ACC112 (cell line): ENCODE measurements around the gene ATRNL1.

Experiments
- H2AFZ ChIP-seq: fragments of 200-600 bp; sonication (generic); one replicate; pipeline ENCODE4 v1.6.0; 2017; ENCODE audit warnings: antibody characterized with exemption, low read length; ENCODE audit not compliant: unreplicated experiment
- H3K27ac ChIP-seq: fragments of 200-600 bp; sonication (generic); 2 replicates; pipeline ENCODE4 v1.5.1; 2014; ENCODE audit warnings: low read depth, mild to moderate bottlenecking, antibody characterized with exemption, low read length, moderate library complexity
- H3K27me3 ChIP-seq: fragments of 200-600 bp; sonication (generic); 2 replicates; pipeline ENCODE4 v1.6.1; 2014; ENCODE audit warnings: mild to moderate bottlenecking, antibody characterized with exemption, low read length, moderate library complexity, mixed read lengths; ENCODE audit not compliant: insufficient read depth
- H3K36me3 ChIP-seq: fragments of 200-600 bp; sonication (generic); 2 replicates; pipeline ENCODE4 v1.6.1; 2016; ENCODE audit warnings: mild to moderate bottlenecking, antibody characterized with exemption, low read length, moderate library complexity, mixed read lengths; ENCODE audit not compliant: insufficient read depth
- H3K4me1 ChIP-seq: fragments of 200-600 bp; sonication (generic); one replicate; pipeline ENCODE4 v1.6.1; 2016; ENCODE audit warnings: low read length, mixed read lengths; ENCODE audit not compliant: insufficient read depth, unreplicated experiment, control insufficient read depth
- H3K4me3 ChIP-seq: fragments of 200-600 bp; sonication (generic); 2 replicates; pipeline ENCODE4 v1.5.1; 2014; ENCODE audit warnings: mild to moderate bottlenecking, low read depth, low read length
- H3K79me2 ChIP-seq: fragments of 200-600 bp; sonication (generic); one replicate; pipeline ENCODE4 v1.6.0; 2016; ENCODE audit warnings: low read length; ENCODE audit not compliant: control insufficient read depth, unreplicated experiment, insufficient read depth

Gene ATRNL1

DNA sequence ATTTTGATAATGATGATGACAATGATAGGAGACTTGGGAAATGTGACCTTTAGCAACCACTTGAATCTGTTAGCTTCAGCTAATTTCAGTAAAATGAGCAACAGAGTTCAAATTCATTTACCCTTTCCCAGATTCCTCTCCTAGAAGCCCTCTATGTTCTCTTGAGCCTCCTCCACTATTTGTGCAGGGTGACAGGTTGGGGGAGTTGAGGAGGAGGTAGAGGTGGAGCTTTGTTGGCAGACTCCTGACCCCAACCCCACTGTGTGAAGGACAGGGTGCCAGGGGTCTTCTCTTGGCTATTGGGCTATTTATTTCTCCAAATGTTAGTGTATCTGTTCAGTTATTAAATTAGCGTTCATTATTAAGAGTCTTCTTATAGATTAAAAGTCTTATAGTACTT, 757.5 kb downstream of the ATRNL1 start:
- H3K4me1 ChIP-seq = peaks cover 15% of the 10 kb centered on the region
- no peaks in the 10 kb centered on the region for H3K27me3 ChIP-seq
- no peak overlapping the region for H3K4me3 ChIP-seq
- no peak overlapping the region for H3K27ac ChIP-seq
- no peaks in the 10 kb centered on the region for H3K79me2 ChIP-seq
- H2AFZ ChIP-seq = no peak overlapping the region
- H3K36me3 ChIP-seq = no peaks in the 10 kb centered on the region

DNA sequence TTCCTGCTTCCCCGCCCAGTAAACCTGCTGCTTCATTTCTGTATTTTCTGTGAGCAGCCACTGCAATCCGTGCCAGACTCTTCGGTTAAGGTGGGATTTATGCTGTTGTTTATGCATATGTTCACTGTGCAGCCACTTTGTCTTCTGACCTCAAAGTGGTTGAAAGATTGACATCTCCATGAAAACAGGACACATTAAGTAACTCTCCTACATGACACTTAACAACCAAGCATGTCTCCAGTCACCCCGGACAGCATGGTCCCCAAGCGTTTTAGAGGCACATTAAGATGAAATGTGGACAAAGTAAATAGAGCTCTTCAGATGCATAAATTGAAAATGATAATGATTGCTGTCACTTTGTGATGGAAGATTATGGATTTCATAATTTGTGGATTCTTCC, 758.5 kb downstream of the ATRNL1 start:
- H3K27me3 ChIP-seq = no peaks in the 10 kb centered on the region
- H3K79me2 ChIP-seq = no peaks in the 10 kb centered on the region
- H2AFZ ChIP-seq = no peak overlapping the region
- H3K4me1 ChIP-seq = peaks cover 15% of the 10 kb centered on the region
- no peak overlapping the region for H3K27ac ChIP-seq
- no peaks in the 10 kb centered on the region for H3K36me3 ChIP-seq
- H3K4me3 ChIP-seq = no peak overlapping the region

DNA sequence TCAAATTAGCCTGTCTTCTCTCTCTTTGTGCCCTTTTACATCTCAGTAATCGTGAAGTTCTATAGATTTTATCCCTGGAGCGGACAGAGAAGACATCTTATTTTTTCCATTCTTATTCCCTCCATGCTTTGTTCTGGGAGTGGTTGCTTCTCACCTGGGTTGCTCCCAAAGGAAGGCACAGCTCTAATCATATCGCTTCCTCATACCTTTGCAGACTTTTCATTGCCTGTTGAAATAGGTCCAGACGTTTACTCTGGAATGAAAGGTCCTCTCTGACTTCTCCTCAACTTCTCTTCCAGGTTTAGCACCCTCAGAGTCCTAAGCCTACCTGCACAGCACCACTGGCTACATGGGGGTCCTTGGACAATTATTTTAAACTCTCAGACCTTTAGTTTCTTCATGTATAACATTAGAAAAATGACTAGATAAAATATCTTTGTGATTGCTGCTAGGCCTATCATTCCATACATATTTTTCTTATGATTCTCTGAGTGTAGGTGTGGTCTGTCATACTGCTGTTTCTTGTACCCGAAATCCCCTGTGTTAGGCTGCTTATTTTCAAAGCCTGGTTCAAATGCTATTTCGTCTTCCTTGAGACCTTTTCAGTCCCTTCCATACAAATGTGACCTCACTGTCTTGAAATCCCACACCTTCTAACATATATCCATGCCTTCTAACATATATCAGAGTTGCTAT, 761.7 kb downstream of the ATRNL1 start:
- H3K4me1 ChIP-seq = peaks cover 13% of the 10 kb centered on the region
- H3K27ac ChIP-seq = no peak overlapping the region
- H3K27me3 ChIP-seq = no peaks in the 10 kb centered on the region
- H3K4me3 ChIP-seq = no peak overlapping the region
- no peaks in the 10 kb centered on the region for H3K36me3 ChIP-seq
- peak overlapping the region; percentile 81 for H2AFZ ChIP-seq
- H3K79me2 ChIP-seq = no peaks in the 10 kb centered on the region

DNA sequence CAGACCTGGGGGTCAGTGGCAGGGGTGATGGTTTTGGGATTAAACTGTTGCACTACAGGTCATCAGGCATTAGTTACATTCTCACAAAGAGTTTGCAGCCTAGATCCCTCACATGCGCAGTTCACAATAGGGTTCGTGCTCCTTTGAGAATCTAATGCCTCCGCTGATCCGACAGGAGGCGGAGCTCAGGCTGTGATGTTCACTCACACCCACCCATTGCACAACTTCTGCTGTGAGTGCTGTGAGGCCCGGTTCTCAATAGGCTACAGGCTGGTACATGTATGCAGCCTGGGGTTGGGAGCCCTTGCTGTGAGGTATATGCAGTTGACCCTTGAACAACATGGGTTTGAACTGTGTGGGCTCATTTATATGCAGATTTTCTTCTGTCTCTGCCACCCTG, 763.4 kb downstream of the ATRNL1 start:
- Histone ChIP-seq H3K79me2 (no peaks in the 10 kb centered on the region), H3K4me3 (no peak overlapping the region), H3K27ac (no peak overlapping the region), H3K36me3 (no peaks in the 10 kb centered on the region), H3K27me3 (no peaks in the 10 kb centered on the region), H2AFZ (no peak overlapping the region), H3K4me1 (peaks cover 18% of the 10 kb centered on the region)

DNA sequence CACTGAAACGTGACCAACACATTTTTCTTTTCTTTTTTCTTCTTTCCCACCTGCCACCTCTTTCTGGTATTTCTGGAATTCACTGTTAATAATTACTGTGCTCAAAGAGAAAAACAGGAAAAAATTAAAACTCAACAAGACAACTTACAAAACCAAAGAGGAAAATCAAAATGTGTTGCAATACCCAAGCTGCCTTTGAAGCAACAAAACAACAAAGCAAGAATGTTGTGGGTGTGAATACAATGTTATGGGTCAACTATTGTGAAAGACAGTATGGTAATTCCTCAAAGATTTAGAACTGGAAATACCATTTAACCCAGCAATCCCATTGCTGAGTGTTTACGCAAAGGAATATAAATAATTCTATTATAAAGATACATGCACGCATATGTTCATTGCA, 764.7 kb downstream of the ATRNL1 start:
- Histone ChIP-seq H2AFZ (no peak overlapping the region), H3K36me3 (no peaks in the 10 kb centered on the region), H3K27ac (no peak overlapping the region), H3K4me3 (no peak overlapping the region), H3K27me3 (no peaks in the 10 kb centered on the region), H3K4me1 (peaks cover 20% of the 10 kb centered on the region), H3K79me2 (no peaks in the 10 kb centered on the region)

DNA sequence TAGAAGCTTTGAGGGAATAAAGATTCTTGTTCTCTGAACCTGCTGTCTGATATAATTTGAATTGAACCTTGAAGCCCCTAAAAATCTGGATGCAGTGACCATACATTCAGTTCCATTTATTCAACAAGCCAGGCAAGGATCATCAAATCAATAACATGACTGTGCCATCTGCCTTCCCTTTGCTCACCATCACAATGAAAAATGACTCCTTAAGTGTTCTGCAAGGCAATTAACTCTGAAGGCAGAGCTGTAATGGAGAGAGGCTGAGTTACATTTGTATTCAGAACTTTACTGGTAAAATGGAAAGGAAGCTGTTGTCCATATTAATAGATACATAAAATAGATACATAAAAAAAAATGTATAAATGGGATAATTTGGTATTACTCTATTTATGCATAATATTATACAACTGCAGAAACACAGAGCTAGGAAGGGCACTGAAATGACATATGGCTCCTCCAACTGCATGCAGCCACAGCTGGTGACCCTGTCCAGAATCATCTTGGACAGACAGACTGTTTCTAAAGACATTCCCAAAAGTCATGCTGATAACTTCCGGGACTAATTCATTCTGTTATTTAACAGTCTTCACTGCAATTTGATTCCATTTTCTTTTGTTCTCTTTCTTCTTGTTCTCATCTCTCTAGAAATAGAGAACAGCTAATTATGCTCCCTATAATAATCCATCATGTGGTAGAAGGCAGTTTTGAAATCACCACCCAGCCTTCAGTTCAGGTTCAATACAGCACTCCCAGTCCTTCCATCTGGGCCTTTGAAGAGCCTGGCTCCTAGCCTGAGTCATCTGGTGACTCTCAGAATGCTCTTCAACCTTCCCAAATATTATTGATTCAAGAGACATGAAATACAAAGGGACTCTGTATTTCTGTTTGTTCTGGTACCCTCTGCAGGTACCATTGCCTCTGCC, 767.3 kb downstream of the ATRNL1 start:
- H3K27ac ChIP-seq = no peak overlapping the region
- H3K27me3 ChIP-seq = no peaks in the 10 kb centered on the region
- no peak overlapping the region for H3K4me3 ChIP-seq
- no peak overlapping the region for H2AFZ ChIP-seq
- no peaks in the 10 kb centered on the region for H3K36me3 ChIP-seq
- no peaks in the 10 kb centered on the region for H3K79me2 ChIP-seq
- H3K4me1 ChIP-seq = peaks cover 12% of the 10 kb centered on the region

DNA sequence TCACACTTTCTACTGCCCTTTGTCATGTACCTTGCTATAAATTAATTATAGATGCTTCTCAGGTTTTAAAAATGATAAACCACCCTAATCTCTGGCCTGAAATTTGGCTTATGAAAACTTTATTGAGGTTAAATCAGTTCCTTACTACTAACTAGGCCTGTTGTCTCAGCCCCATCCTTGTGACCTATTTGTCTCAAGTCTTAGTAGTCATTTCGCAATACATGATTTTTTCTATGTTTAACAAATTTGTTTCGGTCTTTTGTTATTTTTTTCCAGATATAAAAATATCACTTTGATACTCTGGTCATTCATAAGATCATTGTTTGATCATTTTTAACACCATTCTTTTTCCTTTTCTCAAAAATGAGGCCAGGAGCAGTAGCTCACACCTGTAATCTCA, 768.3 kb downstream of the ATRNL1 start:
- peak overlapping the region; percentile 45 for H3K27ac ChIP-seq

DNA sequence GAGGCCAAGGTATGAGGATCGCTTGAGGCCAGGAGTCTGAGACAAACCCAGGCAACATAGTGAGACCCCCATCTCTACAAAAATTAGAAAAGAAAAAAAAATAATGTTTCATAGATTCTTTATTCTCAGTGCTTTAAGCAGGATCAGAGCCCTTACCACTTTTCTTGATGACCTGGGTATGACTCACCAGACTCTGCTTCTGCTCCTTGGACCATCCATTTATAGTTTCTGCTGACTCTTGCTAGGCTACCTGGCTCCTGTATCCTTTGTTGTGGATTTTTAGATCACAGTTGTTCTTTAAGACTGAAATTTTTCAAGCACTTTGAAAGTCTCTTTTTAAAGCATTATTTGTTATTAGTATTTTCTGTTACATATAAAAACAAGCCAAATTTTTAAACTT, 768.7 kb downstream of the ATRNL1 start:
- Histone ChIP-seq H2AFZ (no peak overlapping the region), H3K27ac (peak overlapping the region; percentile 45), H3K79me2 (no peaks in the 10 kb centered on the region), H3K4me3 (no peak overlapping the region), H3K36me3 (no peaks in the 10 kb centered on the region), H3K4me1 (peaks cover 12% of the 10 kb centered on the region), H3K27me3 (no peaks in the 10 kb centered on the region)

More for the DNA sequence above, 768.3 kb downstream of the ATRNL1 start:
- peaks cover 12% of the 10 kb centered on the region for H3K4me1 ChIP-seq
- no peak overlapping the region for H2AFZ ChIP-seq
- H3K27me3 ChIP-seq = no peaks in the 10 kb centered on the region
- no peaks in the 10 kb centered on the region for H3K79me2 ChIP-seq
- no peaks in the 10 kb centered on the region for H3K36me3 ChIP-seq
- H3K4me3 ChIP-seq = no peak overlapping the region

DNA sequence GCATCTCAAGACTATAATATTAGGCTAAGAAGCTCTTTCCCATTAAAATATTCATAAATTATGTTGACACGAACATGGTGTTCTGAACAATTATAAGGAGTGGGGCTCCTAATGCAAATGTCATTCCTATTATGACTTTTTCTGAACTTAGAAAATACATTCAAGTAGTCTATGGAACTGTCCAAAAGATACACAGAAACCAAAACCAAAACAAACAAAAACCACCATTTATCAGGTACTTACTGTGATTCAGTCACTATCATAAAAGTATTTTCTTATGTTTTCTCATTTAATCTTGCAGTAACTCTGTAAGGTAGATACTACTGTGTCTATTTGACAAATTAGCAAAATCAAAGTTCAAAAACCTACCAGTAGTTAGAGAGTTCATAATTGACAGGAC, 773.0 kb downstream of the ATRNL1 start:
- no peaks in the 10 kb centered on the region for H3K27me3 ChIP-seq
- H3K4me3 ChIP-seq = no peak overlapping the region
- H3K4me1 ChIP-seq = peaks cover 6% of the 10 kb centered on the region
- H3K27ac ChIP-seq = no peak overlapping the region
- no peaks in the 10 kb centered on the region for H3K36me3 ChIP-seq
- no peak overlapping the region for H2AFZ ChIP-seq
- no peaks in the 10 kb centered on the region for H3K79me2 ChIP-seq

DNA sequence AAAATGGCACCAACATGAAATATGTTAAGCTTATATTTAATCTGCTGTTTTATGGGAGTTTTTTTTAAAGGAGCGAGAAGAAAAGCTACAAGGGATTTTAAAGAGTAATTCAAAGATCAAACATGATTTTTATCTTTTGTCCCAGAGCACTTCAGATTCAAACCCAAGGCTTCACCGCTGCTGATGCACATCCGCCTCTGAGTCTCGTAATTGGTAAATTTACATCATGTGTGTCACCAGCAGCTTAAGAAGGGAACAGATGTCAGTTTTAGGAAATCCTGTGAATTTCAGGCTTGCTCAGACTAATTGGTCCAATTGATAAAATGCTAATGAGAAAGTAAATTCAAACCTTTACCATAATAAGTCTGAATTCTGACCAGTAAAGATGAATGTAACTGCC, 773.5 kb downstream of the ATRNL1 start:
- Histone ChIP-seq H3K27ac (no peak overlapping the region), H3K4me1 (peaks cover under 1% of the 10 kb centered on the region), H3K79me2 (no peaks in the 10 kb centered on the region), H2AFZ (no peak overlapping the region), H3K27me3 (no peaks in the 10 kb centered on the region), H3K4me3 (no peak overlapping the region), H3K36me3 (no peaks in the 10 kb centered on the region)

DNA sequence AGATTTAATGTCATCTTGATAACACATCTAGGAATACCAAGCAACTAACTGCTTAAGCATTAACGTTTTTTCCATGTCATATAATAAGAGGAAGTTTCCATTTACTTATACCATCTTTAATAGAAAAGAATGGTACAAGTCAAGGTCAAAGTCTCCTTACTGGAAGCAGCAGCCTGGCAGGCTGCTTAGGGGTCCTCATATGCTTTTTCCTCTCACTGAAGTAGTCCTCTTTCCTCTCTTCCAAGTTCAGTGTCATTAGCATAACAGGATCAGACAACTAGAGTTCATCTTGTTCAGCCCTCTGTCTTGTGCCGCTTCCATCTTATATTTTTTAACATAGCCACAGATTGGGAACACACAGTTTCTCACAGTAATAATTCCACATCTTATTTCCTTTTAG, 774.1 kb downstream of the ATRNL1 start:
- no peaks in the 10 kb centered on the region for H3K27me3 ChIP-seq
- no peak overlapping the region for H3K27ac ChIP-seq
- no peak overlapping the region for H3K4me3 ChIP-seq
- no peak overlapping the region for H2AFZ ChIP-seq
- H3K36me3 ChIP-seq = no peaks in the 10 kb centered on the region
- H3K4me1 ChIP-seq = no peaks in the 10 kb centered on the region
- no peaks in the 10 kb centered on the region for H3K79me2 ChIP-seq
